Umbilical cord (tissue), 2 donors: Measurements from ENCODE around the gene LARP4. TPM values are rescaled to one million over a fixed set of nuclear protein-coding genes. Genes with fewer than 3 reads are reported as not detected.
A peak's percentile ranks its signal among the peaks of the same experiment; 100 is the strongest.
"Not testable (repeated sequence)": the region's sequence is repeated elsewhere in the genome, so short reads cannot be mapped to it uniquely, and the experiment has no call there.

ENCODE experiments used
- DNase-seq: peaks from one replicate; pipeline ENCODE4 v3.0.0-alpha.2; 2015; ENCODE audit warnings: low spot score
- total RNA-seq: library from RNA; depleted of rRNA; stranded (reverse); fragments of >200 nt; gene quantifications from one replicate; pipeline ENCODE4 v1.2.3, GENCODE V29; 2014; ENCODE audit warnings: low replicate concordance; ENCODE audit not compliant: insufficient read depth

Gene LARP4
- total RNA-seq: 48.2 TPM

- peak; percentile 99 for DNase-seq
These were observed at the start of gene LARP4 for GRCh38 chr12:50400638-50401499. TSS of gene LARP4 (plus strand) at chr12:50400885. CDS start at chr12:50401011, 126 bp downstream.

DNA sequence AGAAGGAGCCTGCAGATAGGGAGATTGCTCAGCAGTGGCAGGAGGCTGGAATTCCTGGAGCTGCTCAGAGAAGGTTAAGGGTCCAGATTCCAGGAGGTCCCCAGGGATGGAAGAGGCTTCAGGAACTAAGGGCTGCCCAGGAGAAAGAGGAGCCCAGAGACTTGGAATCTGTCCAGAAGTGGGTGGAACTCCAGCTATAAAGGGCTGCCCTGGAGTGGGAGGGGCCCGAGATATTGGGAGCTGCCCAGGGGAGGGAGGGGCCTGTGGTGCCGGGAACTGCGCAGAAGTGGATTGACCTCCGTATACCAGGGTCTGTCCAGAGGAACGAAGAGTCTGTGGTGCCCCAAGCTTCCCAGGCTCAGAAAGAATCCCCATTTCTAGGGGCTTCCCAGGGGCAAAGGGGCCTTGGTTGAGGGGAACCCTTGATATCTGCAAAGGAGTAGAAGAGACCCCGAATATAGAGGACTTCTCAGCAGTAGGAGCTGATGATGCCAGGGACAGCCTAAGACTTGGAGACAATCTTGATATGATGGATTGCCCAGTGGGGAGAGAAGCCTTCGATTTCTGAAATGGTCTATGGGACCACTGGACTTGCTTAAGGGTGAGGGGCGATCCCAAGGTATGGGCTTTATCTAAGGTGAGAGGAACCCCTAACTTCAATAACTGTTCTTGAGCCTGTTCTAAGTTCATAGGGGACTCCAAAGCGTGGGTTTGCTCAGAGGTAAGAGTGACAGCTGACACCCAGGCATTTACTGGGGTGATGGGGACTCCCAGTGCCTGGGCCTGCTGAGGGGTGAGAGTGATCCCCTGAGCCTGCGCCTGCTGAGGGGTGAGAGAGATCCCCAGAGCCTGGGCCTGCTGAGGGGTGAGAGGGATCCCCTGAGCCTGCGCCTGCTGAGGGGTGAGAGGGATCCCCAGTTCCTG, 49.3 kb upstream of the LARP4 start:
- DNase-seq: no peak

DNA sequence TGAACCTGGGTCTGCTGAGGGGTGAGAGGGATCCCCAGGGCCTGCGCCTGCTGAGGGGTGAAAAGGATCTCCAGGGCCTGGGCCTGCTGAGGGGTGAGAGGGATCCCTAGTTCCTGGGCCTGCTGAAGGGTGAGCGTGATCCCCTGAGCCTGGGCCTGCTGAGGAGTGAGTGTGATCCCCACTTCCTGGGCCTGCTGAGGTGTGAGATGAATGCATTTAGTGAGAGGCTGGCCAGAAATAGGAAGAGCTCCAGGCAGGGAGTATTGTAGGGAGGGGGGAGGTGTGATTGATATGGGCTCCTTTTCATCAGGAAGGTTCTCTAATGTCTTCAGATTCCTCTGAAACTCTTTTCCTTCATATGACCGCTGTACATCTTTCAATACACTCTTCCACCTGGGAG, 47.3 kb upstream of the LARP4 start:
- no peak for DNase-seq

- DNase-seq: no peak
These were observed 46.7 kb upstream of the LARP4 start for GRCh38 chr12:50353869-50354593.

DNA sequence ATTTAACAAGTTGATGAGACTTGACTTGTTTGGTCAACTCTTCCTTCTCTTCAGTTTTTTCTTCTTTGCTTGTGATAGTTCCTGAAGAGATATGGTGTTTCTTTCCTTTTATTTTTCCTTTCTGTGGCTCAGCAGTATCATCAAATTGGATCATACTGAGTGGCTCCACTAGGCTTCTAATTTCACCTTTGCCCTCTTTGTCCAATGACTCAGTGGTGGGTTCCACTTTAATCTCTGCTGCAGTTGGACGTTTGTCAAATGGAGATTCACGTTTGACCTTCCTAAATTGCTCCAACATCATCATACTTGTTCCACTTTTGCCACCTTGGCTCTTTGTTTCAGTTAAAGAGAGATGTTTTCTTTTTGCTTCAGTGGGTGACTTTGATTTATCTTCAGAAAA, 45.8 kb upstream of the LARP4 start:
- no peak for DNase-seq

DNA sequence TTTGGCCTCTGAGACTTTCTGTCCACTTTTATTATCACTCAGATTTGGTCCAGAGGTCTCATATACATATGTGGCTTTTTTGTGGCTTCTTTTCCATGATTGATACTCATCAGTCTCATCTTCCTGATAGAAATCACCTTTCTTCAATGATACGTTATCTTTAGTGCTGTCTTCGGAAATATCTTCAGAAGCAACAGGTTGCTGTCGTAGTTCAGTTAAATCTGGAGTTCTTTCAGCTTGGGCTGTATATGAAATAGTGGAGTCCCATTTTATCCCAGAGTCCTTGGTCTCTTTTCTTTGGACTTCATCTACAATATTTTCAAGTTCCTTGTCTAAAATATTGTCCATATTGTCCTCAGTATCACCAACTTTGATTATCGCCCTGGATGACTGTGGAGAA, 45.3 kb upstream of the LARP4 start:
- no peak for DNase-seq

DNA sequence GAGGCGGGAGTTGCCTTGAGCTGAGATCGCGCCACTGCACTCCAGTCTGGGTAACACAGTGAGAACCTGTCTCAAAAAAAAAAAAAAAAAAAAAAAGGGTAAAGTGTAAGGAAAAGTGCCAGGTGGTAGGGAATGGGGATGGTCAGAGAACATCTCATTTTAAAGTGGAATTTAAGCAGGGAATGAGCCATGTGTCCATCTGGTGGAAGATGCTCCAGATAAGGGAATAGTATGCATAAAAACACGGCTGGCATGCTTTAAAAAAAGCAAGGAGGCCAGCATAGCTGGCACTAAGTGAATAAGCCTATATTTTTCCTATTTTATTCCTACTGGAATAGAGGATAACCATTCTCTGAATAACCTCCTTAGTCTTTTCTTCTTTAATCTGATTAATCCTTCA, 38.0 kb upstream of the LARP4 start:
- DNase-seq: no peak

DNA sequence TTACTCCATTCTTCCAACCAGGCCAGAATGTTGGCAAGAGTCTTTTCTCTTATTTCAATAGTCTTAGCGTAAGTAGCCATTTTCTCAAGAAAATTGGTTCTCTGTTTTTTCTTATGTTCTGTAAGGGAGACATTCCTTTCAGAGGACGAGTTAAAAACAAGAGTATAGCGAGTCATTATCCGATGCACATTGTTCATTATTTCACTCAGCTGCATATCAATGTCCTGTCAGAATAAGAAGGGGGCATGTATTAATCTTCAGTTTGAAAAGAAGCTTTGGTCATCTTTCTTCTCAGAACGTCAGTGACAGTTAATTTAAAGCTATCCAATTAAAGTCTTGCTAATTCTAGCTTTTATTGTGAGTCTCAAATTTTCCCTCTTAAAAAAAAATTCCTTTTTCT, 37.5 kb upstream of the LARP4 start:
- no peak for DNase-seq

DNA sequence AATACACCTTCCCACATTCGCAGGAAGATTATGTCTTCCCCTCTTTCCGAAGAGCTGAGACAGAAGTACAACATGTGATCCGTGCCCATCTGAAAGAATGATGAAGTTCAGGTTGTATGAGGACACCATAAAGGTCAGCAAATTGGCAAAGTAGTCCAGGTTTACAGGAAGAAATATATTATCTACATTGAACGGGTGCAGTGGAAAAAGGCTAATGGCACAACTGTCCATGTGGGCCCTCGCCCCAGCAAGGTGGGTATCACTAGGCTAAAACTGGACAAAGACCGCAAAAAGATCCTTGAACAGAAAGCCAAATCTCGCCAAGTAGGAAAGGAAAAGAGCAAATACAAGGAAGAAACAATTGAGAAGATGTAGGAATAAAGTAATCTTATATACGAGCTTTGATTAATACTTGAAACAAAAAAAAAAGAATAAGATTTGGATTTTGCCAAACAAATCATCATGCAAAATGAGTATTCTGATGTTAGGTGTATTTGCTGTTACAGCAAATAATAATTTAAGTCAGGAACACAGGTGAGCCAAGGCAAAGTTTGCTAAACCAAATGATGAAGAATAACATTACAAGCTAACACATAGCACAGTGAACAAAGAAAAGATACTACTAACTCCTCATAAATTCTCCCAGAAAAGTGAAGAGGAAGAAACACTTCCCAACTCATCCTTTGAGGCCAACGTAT, 34.8 kb upstream of the LARP4 start:
- DNase-seq: no peak

DNA sequence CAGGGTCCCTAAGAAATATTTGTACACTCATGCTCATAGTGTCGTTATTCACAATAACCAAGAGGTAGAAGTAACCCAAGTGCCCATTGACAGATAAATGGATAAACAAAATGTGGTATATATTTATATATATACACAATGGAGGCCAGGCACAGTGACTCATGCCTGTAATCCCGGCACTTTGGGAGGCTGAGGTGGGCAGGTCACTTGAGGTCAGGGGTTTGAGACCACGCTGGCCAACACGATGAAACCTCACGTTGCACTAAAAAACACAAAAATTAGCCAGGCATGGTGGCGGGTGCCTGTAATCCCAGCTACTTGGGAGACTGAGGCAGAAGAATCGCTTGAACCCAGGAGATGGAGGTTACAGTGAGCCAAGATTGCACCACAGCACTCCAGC, 30.0 kb upstream of the LARP4 start:
- not testable (repeated sequence) for DNase-seq

GRCh38 chr12:50375802-50376201, 24.9 kb upstream of the LARP4 start:
- DNase-seq: no peak

DNA sequence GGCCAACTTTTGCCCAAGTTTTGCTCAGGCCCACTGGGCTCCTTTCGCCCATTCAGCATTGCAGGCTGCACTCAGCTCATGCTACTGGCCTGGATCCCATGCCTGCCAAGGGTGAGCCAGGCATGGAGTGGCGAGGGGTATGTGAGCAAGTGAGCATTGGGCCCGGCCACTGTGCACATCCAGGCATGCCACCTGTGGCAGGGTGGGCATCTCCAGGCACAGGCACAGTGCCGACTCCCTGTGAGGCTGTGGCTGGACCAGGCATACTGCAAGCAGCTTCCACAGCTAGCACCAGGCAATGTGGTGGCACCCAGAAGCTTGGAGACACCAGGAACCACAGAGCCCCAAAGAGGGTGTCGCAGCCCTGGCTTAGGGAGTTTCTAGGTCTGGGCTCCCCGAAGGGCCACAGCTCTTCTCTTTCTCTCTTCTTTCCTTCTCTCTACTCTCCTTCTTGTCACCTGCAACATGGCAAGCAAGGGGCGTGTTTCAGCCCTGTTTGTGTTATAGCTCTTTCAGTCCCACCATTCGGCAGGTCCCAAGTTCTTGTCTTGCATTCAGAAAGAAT, 19.8 kb upstream of the LARP4 start:
- DNase-seq: no peak

DNA sequence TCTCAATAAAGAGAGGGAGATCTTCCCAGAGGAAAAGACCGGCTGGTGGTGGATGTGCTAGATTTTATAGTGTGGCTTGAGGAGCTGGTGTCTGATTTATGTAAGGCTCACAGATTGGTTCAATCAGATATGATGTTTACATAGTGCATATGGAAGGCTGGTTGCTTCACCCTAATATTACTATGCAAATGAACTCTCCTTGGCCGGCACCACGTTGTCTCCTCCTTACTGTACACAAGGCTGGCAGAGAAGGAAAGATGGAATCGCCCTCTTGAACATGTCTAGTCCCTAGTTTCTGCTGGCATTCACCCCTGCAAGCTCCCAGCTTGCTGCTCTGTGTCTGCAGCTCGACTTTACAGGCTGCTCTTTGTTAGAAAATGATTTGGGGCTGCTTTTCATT, 13.2 kb upstream of the LARP4 start:
- DNase-seq: peak; percentile 10

DNA sequence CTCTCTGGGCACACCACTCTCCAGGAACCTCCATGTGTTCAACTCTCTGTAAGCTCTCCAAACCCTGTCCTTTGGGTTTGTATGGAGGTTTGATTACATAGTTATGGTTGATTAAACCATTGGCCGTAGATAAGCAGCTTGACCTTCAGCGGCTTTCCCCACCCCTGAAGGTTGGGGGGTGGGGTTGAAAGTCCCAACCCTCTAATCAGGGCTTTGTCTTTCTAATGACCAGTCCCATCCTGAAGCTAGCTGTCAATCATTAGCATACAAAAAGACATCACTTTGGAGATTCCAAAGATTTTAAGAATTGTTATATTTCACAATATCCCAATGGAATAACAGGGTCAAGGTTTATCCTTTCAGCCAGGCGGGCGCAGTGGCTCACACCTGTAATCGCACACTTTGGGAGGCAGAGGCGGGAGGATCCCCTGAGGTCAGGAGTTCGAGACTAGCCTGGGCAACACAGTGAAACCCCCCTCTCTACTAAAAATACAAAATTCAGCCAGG, 12.7 kb upstream of the LARP4 start:
- DNase-seq: no peak

DNA sequence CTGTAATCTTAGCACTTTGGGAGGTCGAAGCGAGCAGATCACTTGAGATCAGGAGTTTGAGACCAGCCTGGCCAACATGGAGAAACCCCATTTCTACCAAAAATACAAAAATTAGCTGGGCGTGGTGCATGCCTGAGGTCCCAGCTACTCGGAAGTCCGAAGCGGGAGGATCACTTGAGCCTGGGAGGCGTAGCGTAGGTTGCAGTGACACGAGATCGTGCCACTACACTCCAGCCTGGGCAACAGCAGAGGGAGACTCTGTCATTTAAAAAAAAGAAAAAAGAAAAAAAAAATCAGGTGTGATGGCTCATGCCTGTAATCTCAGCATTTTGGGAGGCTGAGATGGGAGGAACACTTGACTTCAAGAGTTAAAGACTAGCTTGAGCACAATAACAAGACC, 11.9 kb upstream of the LARP4 start:
- DNase-seq: not testable (repeated sequence)

GRCh38 chr12:50390316-50390741, 10.4 kb upstream of the LARP4 start:
- no peak for DNase-seq

DNA sequence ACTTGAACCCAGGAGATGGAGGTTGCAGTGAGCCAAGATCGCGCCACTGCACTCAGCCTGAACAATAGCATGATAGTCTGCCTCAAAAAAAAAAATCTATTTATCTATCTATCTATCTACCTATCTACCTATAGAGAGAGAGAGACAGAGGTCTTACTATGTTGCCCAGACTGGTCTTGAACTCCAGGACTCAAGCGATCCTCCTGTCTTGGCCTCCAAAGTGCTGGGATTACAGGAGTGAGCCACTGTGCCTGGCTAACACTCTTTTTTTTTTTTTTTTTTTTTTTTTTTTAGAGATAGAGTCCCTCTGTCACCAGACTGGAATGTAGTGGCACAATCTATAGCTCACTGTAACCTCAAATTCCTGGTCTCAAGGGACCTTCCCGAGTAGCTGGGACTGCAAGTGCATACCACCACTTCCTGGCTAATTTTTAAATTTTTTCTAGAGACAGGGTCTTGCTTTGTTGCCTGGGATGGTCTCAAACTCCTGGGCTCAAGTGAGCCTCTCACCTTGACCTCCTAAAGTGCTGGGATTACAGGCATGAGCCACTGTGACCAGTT, 6.1 kb upstream of the LARP4 start:
- no peak for DNase-seq

- no peak for DNase-seq
These were observed 3.5 kb upstream of the LARP4 start for GRCh38 chr12:50397117-50397650.

GRCh38 chr12:50398931-50399330, 1.8 kb upstream of the LARP4 start:
- no peak for DNase-seq

GRCh38 chr12:50400104-50400637, 514 bp upstream of the LARP4 start:
- no peak for DNase-seq
